ENCODE results near the gene NPAS2. TPM values are rescaled to one million over a fixed set of nuclear protein-coding genes. Genes with fewer than 3 reads are reported as not detected.
A peak's percentile ranks its signal among the peaks of the same experiment; 100 is the strongest.

The NPAS2 gene
- total and polyA plus RNA-seq, 7 donors, result 8.5 to 56.2 (median 17.3) TPM

DNA sequence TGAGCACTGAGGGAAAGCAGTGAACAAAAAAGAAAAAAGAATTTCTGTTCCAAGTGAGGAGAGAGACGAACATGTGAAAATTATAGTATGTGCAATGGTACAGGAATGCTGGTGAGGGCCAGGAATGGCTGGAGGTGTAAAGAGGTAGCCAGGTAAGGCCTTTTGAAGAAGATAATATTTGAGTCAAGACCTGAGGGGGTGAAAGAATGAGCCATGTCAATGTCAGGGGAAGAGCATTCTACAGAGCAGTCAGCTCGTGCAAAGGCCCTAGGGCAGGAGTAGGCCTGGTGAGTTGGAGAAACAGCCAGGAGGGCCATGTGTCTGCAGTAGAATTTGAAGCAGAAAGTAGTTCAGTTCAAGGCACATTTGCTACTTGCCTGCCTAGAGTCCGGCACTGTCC lies 169.7 kb downstream of the NPAS2 start:
- peaks cover 0 to 44% of the 10 kb centered on the region in 2 donors for H3K36me3 ChIP-seq (ENCODE audit: insufficient read depth in 1 of 2, low read depth in 1 of 2)
- H3K9me3 ChIP-seq, result no peaks in the 10 kb centered on the region
- H3K4me3 ChIP-seq, result no peak overlapping the region
- DNase-seq (no peak), ATAC-seq (no peak)
- no peak for TF ChIP-seq CTCF (IDR thresholded peaks at IDR 0.05)
- H3K27ac ChIP-seq, result no peak overlapping the region
- H3K27me3 ChIP-seq (ENCODE audit: insufficient read depth in 3 of 3, low read length in 2 of 3), result no peaks in the 10 kb centered on the region
- intact Hi-C loops (cut with DNase I), result loop anchor here in 1 of 2 donors (10.0 kb wide), 1 partner anchor 175 kb away; no protein-coding TSS in a partner anchor
- 86 to 93% (median 89%) methylated on average over 3 of the region's 3 CpGs for WGBS, 3 donors
- H3K4me1 ChIP-seq, result no peaks in the 10 kb centered on the region

DNA sequence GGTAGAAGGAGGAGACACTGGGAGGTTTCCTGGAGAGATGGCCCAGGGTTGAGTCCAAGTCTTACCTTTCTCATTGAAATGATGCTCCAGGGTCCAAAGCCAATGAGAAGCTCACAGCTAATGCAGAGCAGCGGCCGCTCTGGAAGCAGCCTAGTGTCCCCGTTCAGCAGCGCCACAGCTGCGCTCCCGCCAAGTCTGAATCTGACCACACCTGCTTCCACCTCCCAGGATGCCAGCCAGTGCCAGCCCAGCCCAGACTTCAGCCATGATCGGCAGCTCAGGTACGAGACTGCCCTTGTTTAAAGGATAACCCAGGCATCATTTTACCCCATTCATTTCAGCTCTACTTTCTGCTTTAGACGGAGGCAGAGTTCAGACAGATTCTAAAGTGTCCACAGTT lies 170.2 kb downstream of the NPAS2 start:
- no peaks in the 10 kb centered on the region for H3K27me3 ChIP-seq (ENCODE audit: insufficient read depth in 3 of 3, low read length in 2 of 3)
- H3K4me1 ChIP-seq, result no peaks in the 10 kb centered on the region
- no peak for ATAC-seq
- no peak for DNase-seq
- H3K9me3 ChIP-seq, result no peaks in the 10 kb centered on the region
- peaks cover 0 to 49% of the 10 kb centered on the region in 2 donors for H3K36me3 ChIP-seq (ENCODE audit: insufficient read depth in 1 of 2, low read depth in 1 of 2)
- no peak for TF ChIP-seq CTCF (IDR thresholded peaks at IDR 0.05)
- H3K27ac ChIP-seq, result no peak overlapping the region
- intact Hi-C loops (cut with DNase I), result no loop called here
- 90% methylated on average over 9 of the region's 9 CpGs for WGBS, 3 donors
- H3K4me3 ChIP-seq, result no peak overlapping the region

- no peaks in the 10 kb centered on the region for H3K9me3 ChIP-seq
- no peak overlapping the region for H3K4me3 ChIP-seq
- 76 to 79% (median 76%) methylated on average over 24 of the region's 24 CpGs for WGBS, 3 donors
- no peaks in the 10 kb centered on the region for H3K4me1 ChIP-seq
- DNase-seq, result no peak
- intact Hi-C loops (cut with DNase I), result no loop called here
- H3K27ac ChIP-seq, result no peak overlapping the region
- ATAC-seq, result peak in 1 of 4 donors; percentile 13
- H3K27me3 ChIP-seq (ENCODE audit: insufficient read depth in 3 of 3, low read length in 2 of 3), result no peaks in the 10 kb centered on the region
- no peak for TF ChIP-seq CTCF (IDR thresholded peaks at IDR 0.05)
- peaks cover 0 to 56% of the 10 kb centered on the region in 2 donors for H3K36me3 ChIP-seq (ENCODE audit: insufficient read depth in 1 of 2, low read depth in 1 of 2)
Measured at GRCh38 chr2:100990650-100991403, 170.9 kb downstream of the NPAS2 start.

DNA sequence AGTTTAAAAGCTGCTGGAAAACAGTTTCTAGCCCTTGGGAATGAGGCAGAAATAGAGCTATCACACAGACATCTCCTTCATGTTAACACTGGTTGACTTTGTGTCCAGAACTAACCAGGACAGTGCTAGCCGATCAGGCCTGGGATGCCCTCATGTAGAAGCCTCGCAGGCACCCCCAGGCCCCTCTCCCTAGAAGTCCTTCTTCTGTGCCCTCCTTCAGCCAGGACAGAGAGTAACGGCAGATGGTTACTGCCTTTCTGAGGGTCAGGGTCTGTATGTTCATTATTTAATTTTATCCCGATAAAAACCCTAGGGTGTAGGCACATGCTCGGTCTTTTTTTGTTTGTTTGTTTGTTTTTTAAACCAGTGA lies 171.4 kb downstream of the NPAS2 start:
- no peak for TF ChIP-seq CTCF (IDR thresholded peaks at IDR 0.05)
- Histone ChIP-seq H3K27me3 (ENCODE audit: insufficient read depth in 3 of 3, low read length in 2 of 3) (no peaks in the 10 kb centered on the region), H3K4me1 (no peaks in the 10 kb centered on the region), H3K36me3 (ENCODE audit: insufficient read depth in 1 of 2, low read depth in 1 of 2) (peaks cover 0 to 62% of the 10 kb centered on the region in 2 donors), H3K27ac (no peak overlapping the region), H3K9me3 (no peaks in the 10 kb centered on the region), H3K4me3 (no peak overlapping the region)
- DNase-seq, result no peak
- 83 to 95% (median 90%) methylated on average over 5 of the region's 5 CpGs for WGBS, 3 donors
- no peak for ATAC-seq
- intact Hi-C loops (cut with DNase I), result no loop called here

GRCh38 chr2:100992262-100992661 lies 172.3 kb downstream of the NPAS2 start:
- TF ChIP-seq CTCF (IDR thresholded peaks at IDR 0.05), result no peak
- ATAC-seq, result no peak
- no peak for DNase-seq

More at GRCh38 chr2:100992262-100992661, 172.3 kb downstream of the NPAS2 start:
- no peaks in the 10 kb centered on the region for H3K9me3 ChIP-seq
- WGBS, 3 donors, result 78 to 83% (median 79%) methylated on average over 6 of the region's 6 CpGs
- no peak overlapping the region for H3K4me3 ChIP-seq
- H3K36me3 ChIP-seq (ENCODE audit: insufficient read depth in 1 of 2, low read depth in 1 of 2), result peaks cover 0 to 65% of the 10 kb centered on the region in 2 donors
- no peaks in the 10 kb centered on the region for H3K27me3 ChIP-seq (ENCODE audit: insufficient read depth in 3 of 3, low read length in 2 of 3)
- H3K4me1 ChIP-seq, result no peaks in the 10 kb centered on the region
- H3K27ac ChIP-seq, result no peak overlapping the region
- intact Hi-C loops (cut with DNase I), result no loop called here
